ENCODE data around the gene RBP7. TPM values are rescaled to one million over a fixed set of nuclear protein-coding genes. Genes with fewer than 3 reads are reported as not detected.
A peak's percentile ranks its signal among the peaks of the same experiment; 100 is the strongest.

The RBP7 gene
- total RNA-seq, 1 donor from 2014 or later: 23.1 TPM

DNA sequence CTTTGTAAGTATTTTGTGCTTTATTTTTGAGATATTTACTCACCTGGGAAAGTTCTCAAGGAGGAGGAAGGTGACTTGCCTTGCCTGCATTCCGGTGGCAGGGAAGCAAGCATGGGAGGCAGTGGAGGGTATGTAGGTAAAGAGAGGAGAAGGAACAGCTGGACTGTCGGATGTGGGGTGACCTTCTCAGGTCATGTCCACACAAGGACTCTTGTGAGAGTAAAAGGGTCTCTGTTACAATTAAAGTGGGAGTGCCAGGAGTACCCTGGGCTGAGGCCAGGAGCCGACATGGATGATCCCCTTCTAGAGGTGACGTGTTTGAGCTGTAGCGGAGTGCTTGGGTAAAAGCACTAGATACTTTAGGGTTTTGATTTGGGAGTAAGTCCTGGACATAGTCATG lies 60.8 kb downstream of the RBP7 start:
- H3K9me3 ChIP-seq (replicated peaks): no peaks in the 10 kb centered on the region
- no peaks in the 10 kb centered on the region for H3K36me3 ChIP-seq
- no peaks in the 10 kb centered on the region for H3K27me3 ChIP-seq (ENCODE audit: low read depth)
- intact Hi-C loops (cut with micrococcal nuclease): no loop called here
- no peak for DNase-seq
- H3K27ac ChIP-seq (replicated peaks): peak overlapping the region; percentile 45
- H3K4me1 ChIP-seq: peaks cover 59% of the 10 kb centered on the region
- TF ChIP-seq CTCF (IDR thresholded peaks at IDR 0.05; ENCODE audit: borderline replicate concordance): no peak
- H3K4me3 ChIP-seq: no peak overlapping the region

DNA sequence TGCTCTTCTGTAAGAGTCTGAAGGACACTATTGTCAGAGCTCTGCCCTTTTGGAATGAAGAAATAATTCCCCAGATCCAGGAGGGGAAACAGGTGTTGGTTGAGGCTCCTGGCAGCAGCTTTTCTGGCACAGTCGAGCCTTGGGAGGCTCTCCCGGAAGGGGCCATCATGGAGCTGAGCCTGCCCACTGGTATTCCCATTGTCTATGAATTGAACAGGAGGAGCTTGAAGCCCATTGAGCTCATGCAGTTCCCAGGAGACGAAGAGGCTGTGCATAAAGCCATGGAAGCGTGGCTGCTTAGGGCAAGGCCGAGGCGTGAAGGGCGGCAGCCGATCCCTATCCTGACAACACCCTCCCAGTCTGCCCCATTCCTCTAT lies 62.3 kb downstream of the RBP7 start:
- Histone ChIP-seq H3K4me1 (peaks cover 64% of the 10 kb centered on the region), H3K9me3 (replicated peaks) (no peaks in the 10 kb centered on the region), H3K4me3 (no peak overlapping the region), H3K36me3 (no peaks in the 10 kb centered on the region), H3K27ac (replicated peaks) (peak overlapping the region; percentile 31), H3K27me3 (ENCODE audit: low read depth) (no peaks in the 10 kb centered on the region)
- no peak for DNase-seq
- intact Hi-C loops (cut with micrococcal nuclease): no loop called here
- no peak for TF ChIP-seq CTCF (IDR thresholded peaks at IDR 0.05; ENCODE audit: borderline replicate concordance)

GRCh38 chr1:10060311-10061100 lies 63.5 kb downstream of the RBP7 start:
- no peak overlapping the region for H3K4me3 ChIP-seq
- peaks cover 67% of the 10 kb centered on the region for H3K4me1 ChIP-seq
- H3K27ac ChIP-seq (replicated peaks): no peak overlapping the region
- no peak for DNase-seq
- no peaks in the 10 kb centered on the region for H3K36me3 ChIP-seq
- no peaks in the 10 kb centered on the region for H3K9me3 ChIP-seq (replicated peaks)
- no peak for TF ChIP-seq CTCF (IDR thresholded peaks at IDR 0.05; ENCODE audit: borderline replicate concordance)
- intact Hi-C loops (cut with micrococcal nuclease): no loop called here
- H3K27me3 ChIP-seq (ENCODE audit: low read depth): no peaks in the 10 kb centered on the region

DNA sequence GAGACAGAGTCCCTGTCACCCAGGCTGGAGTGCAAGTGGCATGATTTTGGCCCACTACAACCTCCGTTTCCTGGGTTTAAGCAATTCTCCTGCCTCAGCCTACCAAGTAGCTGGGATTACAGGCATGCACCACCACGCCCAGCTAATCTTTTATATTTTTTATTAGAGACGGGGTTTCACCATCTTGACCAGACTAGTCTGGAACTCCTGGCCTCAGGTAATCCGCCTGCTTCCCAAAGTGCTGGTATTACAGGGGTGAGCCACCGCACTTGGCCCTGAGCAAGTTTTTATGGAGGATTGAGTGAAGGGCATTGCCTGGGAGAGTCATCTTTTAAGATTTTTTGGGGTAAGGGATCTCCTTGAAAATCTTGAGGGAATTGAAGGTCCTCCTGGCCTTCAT lies 64.2 kb downstream of the RBP7 start:
- Histone ChIP-seq H3K36me3 (no peaks in the 10 kb centered on the region), H3K4me1 (peaks cover 67% of the 10 kb centered on the region), H3K27ac (replicated peaks) (no peak overlapping the region), H3K4me3 (no peak overlapping the region), H3K9me3 (replicated peaks) (no peaks in the 10 kb centered on the region), H3K27me3 (ENCODE audit: low read depth) (no peaks in the 10 kb centered on the region)
- TF ChIP-seq CTCF (IDR thresholded peaks at IDR 0.05; ENCODE audit: borderline replicate concordance): no peak
- DNase-seq: no peak
- intact Hi-C loops (cut with micrococcal nuclease): no loop called here

- no peak for TF ChIP-seq CTCF (IDR thresholded peaks at IDR 0.05; ENCODE audit: borderline replicate concordance)
- Histone ChIP-seq H3K9me3 (replicated peaks) (no peaks in the 10 kb centered on the region), H3K4me1 (peaks cover 75% of the 10 kb centered on the region), H3K4me3 (no peak overlapping the region), H3K27ac (replicated peaks) (peak overlapping the region; percentile 20), H3K36me3 (no peaks in the 10 kb centered on the region), H3K27me3 (ENCODE audit: low read depth) (no peaks in the 10 kb centered on the region)
- DNase-seq: no peak
- intact Hi-C loops (cut with micrococcal nuclease): no loop called here
Measured at GRCh38 chr1:10063878-10064277, 66.8 kb downstream of the RBP7 start.

Data from left ventricle myocardium inferior (tissue), 1 donor.